Esophagus muscularis mucosa (tissue), 3 donors: ENCODE measurements around the gene VKORC1L1.
"Not testable (repeated sequence)": the region's sequence is repeated elsewhere in the genome, so short reads cannot be mapped to it uniquely, and the experiment has no call there.

Experiments used
- POLR2A ChIP-seq: fragments of 450-650 bp; IDR thresholded peaks from one replicate; pipeline ENCODE4 v1.6.1; 2017; ENCODE audit warnings: antibody characterized with exemption, moderate library complexity, mild to moderate bottlenecking, low read depth
- TF ChIP-seq, protein P1 (sequence below), 3 experiments: fragments of 200-600 bp in 2 of 3; fragments of 450-650 bp in 1 of 3; sonication (generic) in 2 of 3; IDR thresholded peaks; one replicate each; pipeline ENCODE4 v1.5.1; 2017 to 2019; ENCODE audit warnings: antibody characterized with exemption in 3 of 3, mild to moderate bottlenecking in 2 of 3, moderate library complexity in 1 of 3

- TF ChIP-seq, protein P1, sequence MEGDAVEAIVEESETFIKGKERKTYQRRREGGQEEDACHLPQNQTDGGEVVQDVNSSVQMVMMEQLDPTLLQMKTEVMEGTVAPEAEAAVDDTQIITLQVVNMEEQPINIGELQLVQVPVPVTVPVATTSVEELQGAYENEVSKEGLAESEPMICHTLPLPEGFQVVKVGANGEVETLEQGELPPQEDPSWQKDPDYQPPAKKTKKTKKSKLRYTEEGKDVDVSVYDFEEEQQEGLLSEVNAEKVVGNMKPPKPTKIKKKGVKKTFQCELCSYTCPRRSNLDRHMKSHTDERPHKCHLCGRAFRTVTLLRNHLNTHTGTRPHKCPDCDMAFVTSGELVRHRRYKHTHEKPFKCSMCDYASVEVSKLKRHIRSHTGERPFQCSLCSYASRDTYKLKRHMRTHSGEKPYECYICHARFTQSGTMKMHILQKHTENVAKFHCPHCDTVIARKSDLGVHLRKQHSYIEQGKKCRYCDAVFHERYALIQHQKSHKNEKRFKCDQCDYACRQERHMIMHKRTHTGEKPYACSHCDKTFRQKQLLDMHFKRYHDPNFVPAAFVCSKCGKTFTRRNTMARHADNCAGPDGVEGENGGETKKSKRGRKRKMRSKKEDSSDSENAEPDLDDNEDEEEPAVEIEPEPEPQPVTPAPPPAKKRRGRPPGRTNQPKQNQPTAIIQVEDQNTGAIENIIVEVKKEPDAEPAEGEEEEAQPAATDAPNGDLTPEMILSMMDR (IDR thresholded peaks at IDR 0.05), result not testable (repeated sequence)
- not testable (repeated sequence) for TF ChIP-seq POLR2A
Measured at GRCh38 chr7:65837541-65837956, 35.3 kb upstream of the VKORC1L1 start.
